ENCODE results near the gene SRP9. TPM values are rescaled to one million over a fixed set of nuclear protein-coding genes. Genes with fewer than 3 reads are reported as not detected.

The SRP9 gene
- total RNA-seq, 1 experiment from 2014 or later, result 306 TPM

DNA sequence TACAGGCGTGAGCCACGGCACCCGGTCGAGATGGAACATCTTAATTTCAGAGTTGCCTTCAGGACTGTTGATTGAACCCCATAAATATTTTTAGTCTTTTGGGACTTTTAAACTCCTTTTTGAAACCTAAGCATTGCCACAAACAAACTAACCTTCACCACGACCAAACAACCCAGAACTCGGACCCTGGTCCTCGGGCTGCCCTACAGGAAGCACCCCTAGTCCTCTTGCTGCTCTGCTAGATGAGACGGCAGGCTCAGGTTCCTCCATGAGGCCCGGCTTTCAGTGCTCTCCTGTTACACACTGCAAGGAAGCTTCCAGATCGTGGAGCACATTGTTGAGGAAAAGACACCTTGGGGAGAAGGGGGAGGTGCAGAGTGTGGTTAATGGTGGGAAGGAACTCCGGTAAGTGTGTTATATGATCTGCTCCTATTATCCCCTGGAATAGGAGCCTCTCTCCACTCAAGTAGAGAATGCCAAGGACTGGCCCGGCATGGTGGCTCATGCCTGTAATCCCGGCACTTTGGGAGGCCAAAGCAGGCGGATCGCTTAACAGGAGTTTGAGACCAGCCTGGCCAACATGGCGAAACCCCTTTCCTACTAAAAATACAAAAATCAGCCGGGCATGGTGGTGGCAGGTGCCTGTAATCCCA, 38.0 kb downstream of the SRP9 start:
- CTCF ChIA-PET, result no interaction called here
- POLR2A ChIA-PET (ENCODE audit: unreplicated experiment), result no interaction called here
- Histone ChIP-seq H3K9me2 (replicated peaks; ENCODE audit: low read length) (no peaks in the 10 kb centered on the region), H3K9ac (ENCODE audit: low read length) (no peak overlapping the region), H3K4me2 (ENCODE audit: low read length) (no peak overlapping the region), H2AFZ (ENCODE audit: low read length) (no peak overlapping the region), H3K4me3 (ENCODE audit: low read length) (no peak overlapping the region), H3K4me1 (ENCODE audit: insufficient read depth, low read length) (peaks cover 45% of the 10 kb centered on the region), H4K20me1 (ENCODE audit: low read length) (no peaks in the 10 kb centered on the region), H3K36me3 (ENCODE audit: low read depth, low read length) (no peaks in the 10 kb centered on the region), H3K27me3 (ENCODE audit: low read length) (no peaks in the 10 kb centered on the region), H3K27ac (ENCODE audit: low read length) (no peak overlapping the region), H3F3A (ENCODE audit: low read length, unreplicated experiment) (no peaks in the 10 kb centered on the region), H3K79me2 (ENCODE audit: low read length) (peaks cover 73% of the 10 kb centered on the region), H3K9me3 (ENCODE audit: low read length) (no peaks in the 10 kb centered on the region)
- no TSS peak for BruUV-seq (replicated peaks)
- ATAC-seq (no peak), DNase-seq (no peak)
- intact Hi-C loops (cut with micrococcal nuclease), result no loop called here
- TF ChIP-seq EZH2phosphoT487 (IDR thresholded peaks at IDR 0.05; ENCODE audit: borderline replicate concordance, low read length) (no peak), EZH2 (IDR thresholded peaks at IDR 0.05; ENCODE audit: low read length, unreplicated experiment) (no peak)
- TF ChIP-seq, protein P1, sequence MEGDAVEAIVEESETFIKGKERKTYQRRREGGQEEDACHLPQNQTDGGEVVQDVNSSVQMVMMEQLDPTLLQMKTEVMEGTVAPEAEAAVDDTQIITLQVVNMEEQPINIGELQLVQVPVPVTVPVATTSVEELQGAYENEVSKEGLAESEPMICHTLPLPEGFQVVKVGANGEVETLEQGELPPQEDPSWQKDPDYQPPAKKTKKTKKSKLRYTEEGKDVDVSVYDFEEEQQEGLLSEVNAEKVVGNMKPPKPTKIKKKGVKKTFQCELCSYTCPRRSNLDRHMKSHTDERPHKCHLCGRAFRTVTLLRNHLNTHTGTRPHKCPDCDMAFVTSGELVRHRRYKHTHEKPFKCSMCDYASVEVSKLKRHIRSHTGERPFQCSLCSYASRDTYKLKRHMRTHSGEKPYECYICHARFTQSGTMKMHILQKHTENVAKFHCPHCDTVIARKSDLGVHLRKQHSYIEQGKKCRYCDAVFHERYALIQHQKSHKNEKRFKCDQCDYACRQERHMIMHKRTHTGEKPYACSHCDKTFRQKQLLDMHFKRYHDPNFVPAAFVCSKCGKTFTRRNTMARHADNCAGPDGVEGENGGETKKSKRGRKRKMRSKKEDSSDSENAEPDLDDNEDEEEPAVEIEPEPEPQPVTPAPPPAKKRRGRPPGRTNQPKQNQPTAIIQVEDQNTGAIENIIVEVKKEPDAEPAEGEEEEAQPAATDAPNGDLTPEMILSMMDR (conservative IDR thresholded peaks at IDR 0.05; ENCODE audit: low read depth, low read length), result no peak

- intact Hi-C loops (cut with micrococcal nuclease), result no loop called here
- Histone ChIP-seq H3K4me2 (ENCODE audit: low read length) (peak overlapping the region; percentile 49), H3K36me3 (ENCODE audit: low read depth, low read length) (no peaks in the 10 kb centered on the region), H3K9me2 (replicated peaks; ENCODE audit: low read length) (no peaks in the 10 kb centered on the region), H3F3A (ENCODE audit: low read length, unreplicated experiment) (no peaks in the 10 kb centered on the region), H3K27ac (ENCODE audit: low read length) (peak overlapping the region; percentile 77), H3K79me2 (ENCODE audit: low read length) (peaks cover 61% of the 10 kb centered on the region), H4K20me1 (ENCODE audit: low read length) (no peaks in the 10 kb centered on the region), H3K9ac (ENCODE audit: low read length) (peak overlapping the region; percentile 57), H3K9me3 (ENCODE audit: low read length) (no peaks in the 10 kb centered on the region), H3K4me3 (ENCODE audit: low read length) (no peak overlapping the region), H3K27me3 (ENCODE audit: low read length) (no peaks in the 10 kb centered on the region), H3K4me1 (ENCODE audit: insufficient read depth, low read length) (peaks cover 40% of the 10 kb centered on the region), H2AFZ (ENCODE audit: low read length) (no peak overlapping the region)
- TF ChIP-seq, protein P1 (conservative IDR thresholded peaks at IDR 0.05; ENCODE audit: low read depth, low read length), result no peak
- TF ChIP-seq EZH2phosphoT487 (IDR thresholded peaks at IDR 0.05; ENCODE audit: borderline replicate concordance, low read length) (no peak), EZH2 (IDR thresholded peaks at IDR 0.05; ENCODE audit: low read length, unreplicated experiment) (no peak)
- ChIA-PET POLR2A (ENCODE audit: unreplicated experiment) (no interaction called here), CTCF (no interaction called here)
- ATAC-seq (peak; percentile 3), DNase-seq (no peak)
- no TSS peak for BruUV-seq (replicated peaks)
Measured at GRCh38 chr1:225816643-225817538, 39.3 kb downstream of the SRP9 start.
